ENCODE results near the gene RXFP4. TPM values are rescaled to one million over a fixed set of nuclear protein-coding genes. Genes with fewer than 3 reads are reported as not detected.

The RXFP4 gene
- total RNA-seq, 2 experiments from 2014 or later = 0.34 TPM; not detected in 1

GRCh38 chr1:155967341-155968050, 26.1 kb downstream of the RXFP4 start:
- H2AFZ ChIP-seq (ENCODE audit: low read length) = no peak overlapping the region
- CTCF ChIA-PET (ENCODE audit: unreplicated experiment) = interaction anchor here (0.9 to 1.2 kb wide), 2 partner anchors 9 kb away, joined by 3 to 4 read pairs; no protein-coding TSS in a partner anchor
- no peak for DNase-seq (ENCODE audit: low spot score)
- H3K9me2 ChIP-seq (ENCODE audit: insufficient read depth, low read length) = no peaks in the 10 kb centered on the region
- POLR2A ChIA-PET = interaction anchor here (0.6 to 1.1 kb wide), 6 partner anchors 10 to 34 kb away, joined by 3 to 4 read pairs (median 3); no protein-coding TSS in a partner anchor
- BruUV-seq (replicated peaks) = no TSS peak
- no peak for TF ChIP-seq EZH2phosphoT487 (IDR thresholded peaks at IDR 0.05; ENCODE audit: borderline replicate concordance, low read depth, low read length)
- TF ChIP-seq CTCF (conservative IDR thresholded peaks at IDR 0.05; ENCODE audit: low read length) = no peak
- H3K36me3 ChIP-seq (ENCODE audit: insufficient read depth, low read length) = peaks cover 83% of the 10 kb centered on the region
- peaks cover 52% of the 10 kb centered on the region for H3K79me2 ChIP-seq (ENCODE audit: insufficient read depth, low read depth, low read length)
- H4K20me1 ChIP-seq (ENCODE audit: insufficient read depth, low read length) = peaks cover 15% of the 10 kb centered on the region; the same call in 1 of the 2 replicates
- intact Hi-C loops (cut with micrococcal nuclease; ENCODE audit: unreplicated experiment) = no loop called here
- H3K4me2 ChIP-seq (ENCODE audit: low read length) = no peak overlapping the region
- H3K4me1 ChIP-seq (ENCODE audit: insufficient read depth, low read length, poor library complexity, severe bottlenecking) = peaks cover 32% of the 10 kb centered on the region
- H3K27ac ChIP-seq (ENCODE audit: low read depth, low read length, poor library complexity, severe bottlenecking) = no peak overlapping the region
- no peak overlapping the region for H3K4me3 ChIP-seq (ENCODE audit: low read depth, low read length, poor library complexity, severe bottlenecking)
- no peaks in the 10 kb centered on the region for H3K9me3 ChIP-seq (ENCODE audit: low read length)

- CTCF ChIA-PET (ENCODE audit: unreplicated experiment) = interaction anchor here (0.9 kb wide), 1 partner anchor 9 kb away, joined by 4 read pairs; no protein-coding TSS in a partner anchor
- Histone ChIP-seq H3K27ac (ENCODE audit: low read depth, low read length, poor library complexity, severe bottlenecking) (no peak overlapping the region), H3K9me2 (ENCODE audit: insufficient read depth, low read length) (no peaks in the 10 kb centered on the region), H3K4me3 (ENCODE audit: low read depth, low read length, poor library complexity, severe bottlenecking) (no peak overlapping the region), H3K36me3 (ENCODE audit: insufficient read depth, low read length) (peaks cover 83% of the 10 kb centered on the region), H3K4me1 (ENCODE audit: insufficient read depth, low read length, poor library complexity, severe bottlenecking) (peaks cover 38% of the 10 kb centered on the region), H3K9me3 (ENCODE audit: low read length) (no peaks in the 10 kb centered on the region), H3K4me2 (ENCODE audit: low read length) (no peak overlapping the region), H3K79me2 (ENCODE audit: insufficient read depth, low read depth, low read length) (peaks cover 57% of the 10 kb centered on the region), H2AFZ (ENCODE audit: low read length) (no peak overlapping the region), H4K20me1 (ENCODE audit: insufficient read depth, low read length) (peaks cover 20% of the 10 kb centered on the region)
- no peak for TF ChIP-seq EZH2phosphoT487 (IDR thresholded peaks at IDR 0.05; ENCODE audit: borderline replicate concordance, low read depth, low read length)
- TF ChIP-seq CTCF (conservative IDR thresholded peaks at IDR 0.05; ENCODE audit: low read length) = no peak
- intact Hi-C loops (cut with micrococcal nuclease; ENCODE audit: unreplicated experiment) = no loop called here
- POLR2A ChIA-PET = interaction anchor here (0.6 to 1.1 kb wide), 5 partner anchors 9 to 35 kb away, joined by 3 to 4 read pairs (median 3); no protein-coding TSS in a partner anchor
- no TSS peak for BruUV-seq (replicated peaks)
- DNase-seq (ENCODE audit: low spot score) = no peak
These were observed 26.6 kb downstream of the RXFP4 start for GRCh38 chr1:155968051-155968400.

- peaks cover 44% of the 10 kb centered on the region for H3K4me1 ChIP-seq (ENCODE audit: insufficient read depth, low read length, poor library complexity, severe bottlenecking)
These were observed 27.2 kb downstream of the RXFP4 start for GRCh38 chr1:155968670-155969069.

More at GRCh38 chr1:155968670-155969069, 27.2 kb downstream of the RXFP4 start:
- ChIA-PET CTCF (ENCODE audit: unreplicated experiment) (interaction anchor here (0.9 kb wide), 1 partner anchor 8 kb away, joined by 4 read pairs; no protein-coding TSS in a partner anchor), POLR2A (interaction anchor here (0.6 kb wide), 1 partner anchor 22 kb away, joined by 4 read pairs; no protein-coding TSS in a partner anchor)
- intact Hi-C loops (cut with micrococcal nuclease; ENCODE audit: unreplicated experiment) = no loop called here
- H3K4me2 ChIP-seq (ENCODE audit: low read length) = no peak overlapping the region
- no TSS peak for BruUV-seq (replicated peaks)
- H3K27ac ChIP-seq (ENCODE audit: low read depth, low read length, poor library complexity, severe bottlenecking) = no peak overlapping the region
- no peaks in the 10 kb centered on the region for H3K9me2 ChIP-seq (ENCODE audit: insufficient read depth, low read length)
- H3K36me3 ChIP-seq (ENCODE audit: insufficient read depth, low read length) = peaks cover 85% of the 10 kb centered on the region
- peaks cover 22% of the 10 kb centered on the region for H4K20me1 ChIP-seq (ENCODE audit: insufficient read depth, low read length)
- no peaks in the 10 kb centered on the region for H3K9me3 ChIP-seq (ENCODE audit: low read length)
- no peak for DNase-seq (ENCODE audit: low spot score)
- TF ChIP-seq CTCF (conservative IDR thresholded peaks at IDR 0.05; ENCODE audit: low read length) (no peak), EZH2phosphoT487 (IDR thresholded peaks at IDR 0.05; ENCODE audit: borderline replicate concordance, low read depth, low read length) (no peak)
- H2AFZ ChIP-seq (ENCODE audit: low read length) = no peak overlapping the region
- peaks cover 63% of the 10 kb centered on the region for H3K79me2 ChIP-seq (ENCODE audit: insufficient read depth, low read depth, low read length)
- no peak overlapping the region for H3K4me3 ChIP-seq (ENCODE audit: low read depth, low read length, poor library complexity, severe bottlenecking)

Data from OCI-LY7 (cell line).